A673 (cell line): ENCODE measurements around the gene VPS8.

Experiments
- CTCF ChIP-seq: fragments of 300-800, 200-600 bp; sonication (generic); conservative IDR thresholded peaks from 2 replicates; pipeline ENCODE4 v1.5.1; 2017; ENCODE audit warnings: low read depth, mild to moderate bottlenecking, antibody characterized with exemption, low read length, moderate library complexity, mixed read lengths
- EZH2 ChIP-seq: fragments of 200-600 bp; sonication (generic); IDR thresholded peaks from 2 replicates; pipeline ENCODE4 v1.6.1; 2017; ENCODE audit warnings: borderline replicate concordance, low read depth, mild to moderate bottlenecking, mixed read lengths, antibody characterized with exemption, low read length; ENCODE audit not compliant: poor library complexity, severe bottlenecking

GRCh38 chr3:184800349-184800930, 11.5 kb upstream of the VPS8 start:
- TF ChIP-seq CTCF (no peak), EZH2 (no peak)
